Measurements from ENCODE around the gene WHRN. TPM values are rescaled to one million over a fixed set of nuclear protein-coding genes. Genes with fewer than 3 reads are reported as not detected.
A peak's percentile ranks its signal among the peaks of the same experiment; 100 is the strongest.

The WHRN gene
- total and polyA plus RNA-seq, 2 of the 8 experiments (the other 6 are each of a cell fraction or from before 2014, with no cell fraction given), result 4.4 to 7.7 TPM

DNA sequence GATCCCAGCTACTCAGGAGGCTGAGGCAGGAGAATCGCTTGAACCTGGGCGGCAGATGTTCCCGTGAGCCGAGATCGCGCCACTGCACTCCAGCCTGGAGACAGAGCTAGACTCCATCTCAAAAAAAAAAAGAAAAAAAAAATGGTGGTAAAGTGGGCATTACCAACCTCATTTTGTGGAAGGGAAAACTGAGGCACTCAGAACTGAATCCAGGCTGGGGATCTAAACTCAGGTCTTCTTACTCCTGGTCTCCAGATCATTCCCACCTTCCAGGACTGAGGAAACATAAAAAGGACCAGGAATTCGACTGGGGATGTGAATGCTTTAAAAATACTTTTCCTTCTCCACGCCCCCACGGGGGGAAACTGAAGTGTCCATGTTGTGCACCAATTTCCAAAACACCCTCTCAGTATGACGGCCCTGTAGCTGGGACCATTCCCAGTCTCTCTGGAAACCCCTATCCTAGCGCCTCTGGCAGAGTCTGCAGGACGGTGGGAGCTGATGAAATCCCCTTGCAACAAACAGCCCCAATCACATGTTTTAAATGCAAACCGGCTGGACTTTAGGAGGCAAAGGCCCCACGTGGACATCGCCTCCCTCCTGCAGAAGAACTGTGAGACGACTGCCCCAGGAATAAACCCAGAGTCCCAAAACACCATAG is 108.6 kb downstream of the WHRN start:
- H3K4me1 ChIP-seq (replicated peaks in 1 of 4; ENCODE audit: control insufficient read depth in 3 of 4, insufficient read depth in 4 of 4, low read length in 3 of 4), result peaks cover 6 to 17% (median 11%) of the 10 kb centered on the region in 4 experiments; a peak in 6 of 7 replicates
- H3K56ac ChIP-seq (replicated peaks; ENCODE audit: insufficient read length, low read depth, low read length), result no peak overlapping the region
- no peak overlapping the region for H3K27ac ChIP-seq (ENCODE audit: low read depth, low read length)
- H2BK12ac ChIP-seq (ENCODE audit: low read depth, low read length), result no peak overlapping the region
- peaks cover 0 to 9% (median 1%) of the 10 kb centered on the region in 4 experiments; a peak in 2 of 8 replicates for H3K36me3 ChIP-seq (ENCODE audit: control insufficient read depth in 2 of 4, insufficient read depth in 4 of 4, low read length in 3 of 4)
- WGBS, 2 experiments (ENCODE audit: extremely low coverage in 1 of 2, insufficient coverage in 1 of 2, insufficient read length in 1 of 2, insufficient replicate concordance in 2 of 2, low coverage in 1 of 2, low lambda C conversion rate in 2 of 2, missing lambda C conversion rate in 1 of 2), result 73% methylated on average over 13 of the region's 16 CpGs; no CpG with 5 or more reads in 1 of the 2 experiments
- H4K5ac ChIP-seq (ENCODE audit: insufficient read length, low read depth, low read length), result no peak overlapping the region
- no peak overlapping the region for H2AFZ ChIP-seq (ENCODE audit: low read length)
- H4K91ac ChIP-seq (replicated peaks; ENCODE audit: insufficient read length, low read length), result no peak overlapping the region
- DNase-seq (ENCODE audit: low read depth in 1 of 2, low spot score in 2 of 2) (no peak), FAIRE-seq (no peak)
- H3K9me3 ChIP-seq (ENCODE audit: insufficient read depth in 2 of 2, low read depth in 1 of 2, low read length in 1 of 2), result no peaks in the 10 kb centered on the region
- H4K8ac ChIP-seq (ENCODE audit: extremely low read depth, insufficient read depth, low read length), result no peak overlapping the region
- ChIA-PET POLR2A (ENCODE audit: partially characterized antibody) (interaction anchor here (0.9 to 5.5 kb wide), 16 partner anchors 8 to 987 kb away, joined by 3 to 38 read pairs (median 5); partner anchors contain the start of genes AKNA, C9orf43 and POLE3), CTCF (ENCODE audit: partially characterized antibody) (interaction anchor here (0.6 to 1.8 kb wide), 10 partner anchors 9 to 832 kb away, joined by 3 to 7 read pairs (median 4); no protein-coding TSS in a partner anchor)
- H2BK5ac ChIP-seq (ENCODE audit: low read depth, low read length), result peak overlapping the region; percentile 7; the same call in 1 of the 2 replicates
- H3K23ac ChIP-seq (ENCODE audit: insufficient read length), result no peak overlapping the region
- peaks cover 0 to 6% of the 10 kb centered on the region in 2 experiments; a peak in 1 of 4 replicates for H3K79me2 ChIP-seq (ENCODE audit: control insufficient read depth in 1 of 2, insufficient read depth in 2 of 2, low read length in 2 of 2)
- H3K23me2 ChIP-seq (ENCODE audit: low read depth, low read length), result peaks cover 6% of the 10 kb centered on the region; the same call in 1 of the 2 replicates
- no peak overlapping the region; the same call in 1 of the 2 replicates for H3K18ac ChIP-seq (ENCODE audit: extremely low read depth, low read length)
- no peak overlapping the region for H3K4ac ChIP-seq (replicated peaks; ENCODE audit: insufficient read length, low read depth, low read length)
- peak overlapping the region; percentile 71 to 85 for H3K4me2 ChIP-seq (ENCODE audit: insufficient read depth in 1 of 2, low read depth in 2 of 2, low read length in 2 of 2)
- no peak overlapping the region; the same call in 1 of the 2 replicates for H2AK5ac ChIP-seq (ENCODE audit: low read depth, low read length)
- no peak overlapping the region for H3K9ac ChIP-seq (replicated peaks in 1 of 4; ENCODE audit: extremely low read depth in 1 of 4, low read depth in 3 of 4, low read length in 3 of 4)
- no peak overlapping the region for H3K14ac ChIP-seq (ENCODE audit: insufficient read length)
- peak overlapping the region; percentile 59 for H2BK120ac ChIP-seq (replicated peaks; ENCODE audit: low read depth, low read length)
- peak overlapping the region; percentile 45 to 82 (median 60); a peak in 5 of 8 replicates for H3K4me3 ChIP-seq (ENCODE audit: extremely low read depth in 1 of 4, insufficient read depth in 2 of 4, low read depth in 3 of 4, low read length in 4 of 4)
- peaks cover 0 to 1% of the 10 kb centered on the region in 2 experiments for H4K20me1 ChIP-seq (replicated peaks in 1 of 2; ENCODE audit: control insufficient read depth in 1 of 2, insufficient read depth in 2 of 2, low read length in 2 of 2)
- no peak overlapping the region for H2BK20ac ChIP-seq (ENCODE audit: low read length)
- H3K79me1 ChIP-seq (ENCODE audit: low read depth, low read length), result no peaks in the 10 kb centered on the region
- TF ChIP-seq, protein P1, sequence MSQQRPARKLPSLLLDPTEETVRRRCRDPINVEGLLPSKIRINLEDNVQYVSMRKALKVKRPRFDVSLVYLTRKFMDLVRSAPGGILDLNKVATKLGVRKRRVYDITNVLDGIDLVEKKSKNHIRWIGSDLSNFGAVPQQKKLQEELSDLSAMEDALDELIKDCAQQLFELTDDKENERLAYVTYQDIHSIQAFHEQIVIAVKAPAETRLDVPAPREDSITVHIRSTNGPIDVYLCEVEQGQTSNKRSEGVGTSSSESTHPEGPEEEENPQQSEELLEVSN (IDR thresholded peaks at IDR 0.05), result peak; percentile 65
- TF ChIP-seq CEBPB (IDR thresholded peaks at IDR 0.05; ENCODE audit: low read depth, low read length) (peak; percentile 68; the same call in 1 of the 2 replicates), SIX5 (IDR thresholded peaks at IDR 0.05; ENCODE audit: low read depth, low read length) (no peak), HDAC6 (IDR thresholded peaks at IDR 0.05; ENCODE audit: low read depth, low read length) (no peak), GTF2F1 (IDR thresholded peaks at IDR 0.05; ENCODE audit: borderline replicate concordance, low read depth, low read length) (no peak), TAF1 (IDR thresholded peaks at IDR 0.05; ENCODE audit: low read depth, low read length) (peak; percentile 7; the same call in 1 of the 2 replicates), TAF7 (optimal IDR thresholded peaks at IDR 0.05; ENCODE audit: borderline replicate concordance, low read depth, low read length) (no peak), SP2 (IDR thresholded peaks at IDR 0.05; ENCODE audit: low read length) (no peak)
- TF ChIP-seq, protein P2, sequence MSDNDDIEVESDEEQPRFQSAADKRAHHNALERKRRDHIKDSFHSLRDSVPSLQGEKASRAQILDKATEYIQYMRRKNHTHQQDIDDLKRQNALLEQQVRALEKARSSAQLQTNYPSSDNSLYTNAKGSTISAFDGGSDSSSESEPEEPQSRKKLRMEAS (IDR thresholded peaks at IDR 0.05), result peak; percentile 58
- no peaks in the 10 kb centered on the region for H3K27me3 ChIP-seq (replicated peaks in 1 of 4; ENCODE audit: control insufficient read depth in 3 of 4, extremely low read depth in 1 of 4, insufficient read depth in 3 of 4, low read length in 3 of 4)
- H2BK15ac ChIP-seq (ENCODE audit: low read length), result no peak overlapping the region

All from H1 (cell line).